BLaER1 (cell line): ENCODE data around the gene PDE3B.
"Not testable (repeated sequence)": the region's sequence is repeated elsewhere in the genome, so short reads cannot be mapped to it uniquely, and the experiment has no call there.

Experiments
- H3K27ac ChIP-seq: shearing (Covaris generic); formaldehyde crosslinking; 2 replicates; pipeline ENCODE4 v1.8.1; 2022
- H3K27me3 ChIP-seq: shearing (Covaris generic); formaldehyde crosslinking; 2 replicates; pipeline ENCODE4 v1.8.1; 2022
- H3K36me3 ChIP-seq: shearing (Covaris generic); formaldehyde crosslinking; 2 replicates; pipeline ENCODE4 v1.8.1; 2022
- H3K4me1 ChIP-seq: shearing (Covaris generic); formaldehyde crosslinking; 2 replicates; pipeline ENCODE4 v1.8.1; 2022
- H3K4me2 ChIP-seq: shearing (Covaris generic); formaldehyde crosslinking; 2 replicates; pipeline ENCODE4 v1.8.1; 2022
- H3K4me3 ChIP-seq: shearing (Covaris generic); formaldehyde crosslinking; 2 replicates; pipeline ENCODE4 v1.8.1; 2022
- H3K9ac ChIP-seq: shearing (Covaris generic); formaldehyde crosslinking; 2 replicates; pipeline ENCODE4 v1.8.1; 2022
- H3K9me3 ChIP-seq: shearing (Covaris generic); formaldehyde crosslinking; 2 replicates; pipeline ENCODE4 v1.8.1; 2022
- H4K20me1 ChIP-seq: shearing (Covaris generic); formaldehyde crosslinking; 2 replicates; pipeline ENCODE4 v1.8.1; 2022
- Cebpa-rat ChIP-seq: shearing (Covaris generic); IDR thresholded peaks from 2 replicates; pipeline ENCODE4 v1.8.1; 2022

The PDE3B gene

GRCh38 chr11:14872032-14872431 is 228.4 kb downstream of the PDE3B start:
- peaks cover 13% of the 10 kb centered on the region for H3K36me3 ChIP-seq
- no peaks in the 10 kb centered on the region for H3K4me1 ChIP-seq
- H3K9ac ChIP-seq, result no peak overlapping the region
- H3K4me3 ChIP-seq, result no peak overlapping the region
- no peak overlapping the region for H3K4me2 ChIP-seq
- no peak for TF ChIP-seq Cebpa-rat
- H4K20me1 ChIP-seq, result no peaks in the 10 kb centered on the region
- no peaks in the 10 kb centered on the region for H3K9me3 ChIP-seq
- no peaks in the 10 kb centered on the region for H3K27me3 ChIP-seq
- no peak overlapping the region for H3K27ac ChIP-seq

GRCh38 chr11:14873632-14874031 is 230.0 kb downstream of the PDE3B start:
- Histone ChIP-seq H3K36me3 (peaks cover 28% of the 10 kb centered on the region), H3K9ac (no peak overlapping the region), H3K27ac (no peak overlapping the region), H3K4me3 (no peak overlapping the region), H3K4me2 (no peak overlapping the region), H4K20me1 (no peaks in the 10 kb centered on the region), H3K27me3 (no peaks in the 10 kb centered on the region), H3K4me1 (no peaks in the 10 kb centered on the region), H3K9me3 (no peaks in the 10 kb centered on the region)
- TF ChIP-seq Cebpa-rat, result no peak

DNA sequence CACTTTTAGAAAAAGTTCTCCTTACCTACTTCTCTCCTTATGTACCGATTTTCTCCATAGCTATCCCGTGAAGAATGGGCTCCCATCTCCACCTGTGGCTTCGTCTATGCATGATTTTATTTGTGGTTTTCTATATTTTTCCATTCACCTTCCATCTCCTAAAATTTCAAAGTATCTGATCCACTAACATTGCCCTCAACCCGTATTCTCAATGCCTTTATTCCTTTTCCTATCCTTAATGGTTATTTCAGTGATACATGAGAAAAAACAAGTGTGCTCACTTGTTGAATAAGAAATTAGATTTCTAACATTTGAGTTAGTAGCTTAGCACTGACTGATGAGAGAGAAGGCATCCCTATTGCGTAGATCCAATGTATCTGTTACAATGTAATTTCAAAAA is 231.6 kb downstream of the PDE3B start:
- no peak for TF ChIP-seq Cebpa-rat
- H3K4me1 ChIP-seq, result no peaks in the 10 kb centered on the region
- H3K4me2 ChIP-seq, result no peak overlapping the region
- H3K9me3 ChIP-seq, result no peaks in the 10 kb centered on the region
- H3K27ac ChIP-seq, result no peak overlapping the region
- H3K4me3 ChIP-seq, result no peak overlapping the region
- H3K9ac ChIP-seq, result no peak overlapping the region
- peaks cover 35% of the 10 kb centered on the region for H3K36me3 ChIP-seq
- no peaks in the 10 kb centered on the region for H3K27me3 ChIP-seq
- H4K20me1 ChIP-seq, result no peaks in the 10 kb centered on the region

GRCh38 chr11:14881576-14882193 is 238.1 kb downstream of the PDE3B start:
- no peak overlapping the region for H3K27ac ChIP-seq
- no peaks in the 10 kb centered on the region for H3K4me1 ChIP-seq
- peaks cover 47% of the 10 kb centered on the region for H3K36me3 ChIP-seq
- TF ChIP-seq Cebpa-rat, result peak; percentile 36; the same call in 1 of the 2 replicates
- H3K9me3 ChIP-seq, result no peaks in the 10 kb centered on the region
- no peak overlapping the region for H3K4me3 ChIP-seq
- H4K20me1 ChIP-seq, result no peaks in the 10 kb centered on the region
- no peaks in the 10 kb centered on the region for H3K27me3 ChIP-seq
- H3K9ac ChIP-seq, result no peak overlapping the region
- no peak overlapping the region for H3K4me2 ChIP-seq

DNA sequence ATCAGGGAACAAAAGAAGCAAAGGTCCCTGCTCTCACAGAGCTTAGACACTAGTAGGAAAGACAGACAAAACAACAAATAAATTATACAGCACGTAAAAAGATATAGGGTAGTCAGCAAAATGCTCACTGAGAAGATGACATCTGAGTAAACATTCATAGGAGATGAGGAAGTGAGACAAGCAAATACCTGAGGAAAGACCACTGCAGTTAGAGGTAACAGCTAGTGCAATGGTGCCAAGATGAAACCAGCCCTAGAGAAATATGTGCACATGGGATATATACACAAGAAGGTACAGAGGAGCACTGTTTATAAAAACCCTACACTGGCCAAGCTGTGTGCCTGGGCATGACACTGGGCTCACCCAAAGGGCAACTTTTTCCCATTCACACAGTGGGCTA is 238.6 kb downstream of the PDE3B start:
- H4K20me1 ChIP-seq, result no peaks in the 10 kb centered on the region
- TF ChIP-seq Cebpa-rat, result no peak
- no peaks in the 10 kb centered on the region for H3K9me3 ChIP-seq
- H3K27ac ChIP-seq, result no peak overlapping the region
- H3K4me3 ChIP-seq, result no peak overlapping the region
- H3K36me3 ChIP-seq, result peaks cover 43% of the 10 kb centered on the region
- no peak overlapping the region for H3K4me2 ChIP-seq
- H3K9ac ChIP-seq, result no peak overlapping the region
- H3K27me3 ChIP-seq, result no peaks in the 10 kb centered on the region
- no peaks in the 10 kb centered on the region for H3K4me1 ChIP-seq

- H3K4me1 ChIP-seq, H4K20me1 ChIP-seq: not testable (repeated sequence)
- peaks cover 29% of the 10 kb centered on the region for H3K36me3 ChIP-seq
These were observed 240.1 kb downstream of the PDE3B start for GRCh38 chr11:14883683-14884082.

DNA sequence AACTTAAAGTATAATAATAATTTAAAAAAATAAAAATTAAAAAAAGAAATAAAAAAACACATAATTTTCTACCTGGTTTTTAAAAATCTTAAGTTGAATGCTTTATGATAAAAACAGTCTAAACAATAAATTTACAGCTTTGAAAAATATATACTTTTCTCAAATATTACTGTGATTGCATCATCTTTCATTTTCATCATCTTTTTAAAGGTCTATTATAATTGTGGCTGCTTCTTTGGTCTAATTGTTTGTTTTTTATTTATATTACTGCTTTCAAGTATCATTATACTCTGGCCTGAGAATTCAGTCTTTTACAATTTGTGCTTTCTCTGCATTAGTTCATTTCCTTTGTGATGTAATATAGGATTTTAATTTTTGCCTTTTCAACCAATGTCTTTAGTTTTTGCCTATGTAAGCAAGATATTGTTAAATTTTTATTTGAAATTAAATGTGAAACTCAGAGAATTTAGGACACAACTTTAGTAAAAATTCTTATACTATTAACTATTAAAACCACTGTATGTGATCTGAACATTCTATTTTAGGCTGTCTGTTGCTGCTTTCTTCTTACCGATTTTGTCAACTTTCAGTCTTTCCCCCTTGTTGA is 241.2 kb downstream of the PDE3B start:
- Histone ChIP-seq H3K9me3 (no peaks in the 10 kb centered on the region), H3K36me3 (peaks cover 25% of the 10 kb centered on the region), H4K20me1 (no peaks in the 10 kb centered on the region), H3K4me1 (peaks cover 16% of the 10 kb centered on the region), H3K27ac (no peak overlapping the region), H3K27me3 (no peaks in the 10 kb centered on the region), H3K4me2 (no peak overlapping the region), H3K4me3 (no peak overlapping the region), H3K9ac (no peak overlapping the region)
- TF ChIP-seq Cebpa-rat, result no peak

More at GRCh38 chr11:14883683-14884082, 240.1 kb downstream of the PDE3B start:
- not testable (repeated sequence) for H3K27ac ChIP-seq, H3K9me3 ChIP-seq, H3K4me2 ChIP-seq, H3K4me3 ChIP-seq, H3K27me3 ChIP-seq, H3K9ac ChIP-seq

- no peak overlapping the region for H3K4me2 ChIP-seq
- H3K9me3 ChIP-seq, result no peaks in the 10 kb centered on the region
- TF ChIP-seq Cebpa-rat, result no peak
- no peak overlapping the region for H3K4me3 ChIP-seq
- peaks cover 27% of the 10 kb centered on the region for H3K4me1 ChIP-seq
- no peaks in the 10 kb centered on the region for H3K27me3 ChIP-seq
- H3K36me3 ChIP-seq, result peaks cover 9% of the 10 kb centered on the region
- no peak overlapping the region for H3K9ac ChIP-seq
- no peak overlapping the region for H3K27ac ChIP-seq
- no peaks in the 10 kb centered on the region for H4K20me1 ChIP-seq
These were observed 242.9 kb downstream of the PDE3B start for GRCh38 chr11:14886513-14886912.

GRCh38 chr11:14891143-14892035 is 247.8 kb downstream of the PDE3B start:
- H4K20me1 ChIP-seq, result no peaks in the 10 kb centered on the region
- H3K27ac ChIP-seq, result peak overlapping the region; percentile 78
- H3K9ac ChIP-seq, result peak overlapping the region; percentile 78
- H3K4me3 ChIP-seq, result peak overlapping the region; percentile 77
- no peaks in the 10 kb centered on the region for H3K27me3 ChIP-seq
- no peaks in the 10 kb centered on the region for H3K9me3 ChIP-seq
- TF ChIP-seq Cebpa-rat, result no peak
- H3K4me2 ChIP-seq, result peak overlapping the region; percentile 82
- H3K4me1 ChIP-seq, result peaks cover 36% of the 10 kb centered on the region
- H3K36me3 ChIP-seq, result no peaks in the 10 kb centered on the region

DNA sequence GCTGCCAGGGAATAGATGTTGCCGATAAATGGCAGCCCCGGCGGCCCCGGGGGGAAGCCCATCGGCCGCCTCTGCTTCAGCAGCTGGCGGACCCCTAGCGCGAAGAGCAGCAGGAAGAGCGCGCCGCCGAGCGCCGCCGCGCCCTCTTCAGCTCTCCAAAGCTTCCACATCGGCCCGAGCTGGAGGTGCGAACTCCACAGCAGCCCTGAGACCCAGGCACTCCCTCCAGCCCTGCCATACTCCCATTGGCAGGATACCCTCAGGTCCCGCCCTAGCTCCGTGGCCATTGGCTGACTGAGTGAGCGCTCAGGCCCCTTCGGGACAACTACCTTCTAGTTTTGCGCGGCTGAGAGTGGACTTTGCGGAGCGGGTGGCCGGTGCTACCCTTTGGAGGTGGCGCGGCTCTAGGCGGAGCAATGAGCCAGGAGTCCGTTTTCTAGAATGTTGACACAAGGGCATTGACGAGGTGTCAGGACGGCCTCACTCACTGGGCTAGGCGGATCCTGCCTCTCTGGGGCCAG is 248.5 kb downstream of the PDE3B start, which contains the start of gene CYP2R1:
CYP2R1 (minus strand) TSS at position 196 of the 521 bp plus-strand sequence; CDS start at position 170, 26 bp downstream.
- peak within 1 kb of the TSS; percentile 78 for H3K27ac ChIP-seq
- H3K4me2 ChIP-seq, result peak within 1 kb of the TSS; percentile 82
- no peaks in the 10 kb centered on the region for H4K20me1 ChIP-seq
- H3K4me1 ChIP-seq, result peaks cover 36% of the 10 kb centered on the region
- H3K36me3 ChIP-seq, result no peaks in the 10 kb centered on the region
- peak within 1 kb of the TSS; percentile 78 for H3K9ac ChIP-seq
- H3K4me3 ChIP-seq, result peak within 1 kb of the TSS; percentile 77
- H3K27me3 ChIP-seq, result no peaks in the 10 kb centered on the region
- H3K9me3 ChIP-seq, result no peaks in the 10 kb centered on the region
- no peak for TF ChIP-seq Cebpa-rat
